SK-N-SH treated with all-trans-retinoic acid at 6 μM for 48 hours (cell line): ENCODE data around the gene WDR13.

Source experiments
- ATAC-seq: fragments of 200-7000 bp; cut with Tn5 transposase; 3 replicates; pipeline ENCODE4 v1.9.1; 2020; ENCODE audit warnings: mild to moderate bottlenecking, moderate library complexity
- ARNTL ChIP-seq: fragments of 450-650 bp; formaldehyde crosslinking; IDR thresholded peaks from 2 replicates; pipeline ENCODE4 v1.5.0; 2020; ENCODE audit warnings: low read depth, mild to moderate bottlenecking, moderate library complexity, borderline replicate concordance
- BACH2 ChIP-seq: fragments of 250-450 bp; sonication (Bioruptor Pico); IDR thresholded peaks from 2 replicates; pipeline ENCODE4 v1.9.0; 2021; ENCODE audit warnings: mild to moderate bottlenecking, borderline replicate concordance
- CSDC2 ChIP-seq: fragments of 250-450 bp; sonication (Bioruptor Pico); IDR thresholded peaks from 2 replicates; pipeline ENCODE4 v1.5.0; 2020; ENCODE audit warnings: mild to moderate bottlenecking, moderate library complexity
- ESRRG ChIP-seq: fragments of 250-450 bp; sonication (Bioruptor Pico); IDR thresholded peaks from 2 replicates; pipeline ENCODE4 v1.6.1; 2021; ENCODE audit warnings: mild to moderate bottlenecking
- GLIS3 ChIP-seq: fragments of 250-450 bp; sonication (Bioruptor Pico); IDR thresholded peaks from 2 replicates; pipeline ENCODE4 v1.5.0; 2020; ENCODE audit warnings: mild to moderate bottlenecking, moderate library complexity
- ISL1 ChIP-seq: fragments of 250-450 bp; sonication (Bioruptor Pico); IDR thresholded peaks from 2 replicates; pipeline ENCODE4 v2.1.2; 2022; ENCODE audit warnings: mild to moderate bottlenecking, moderate library complexity
- OSR1 ChIP-seq: fragments of 250-450 bp; sonication (Bioruptor Pico); IDR thresholded peaks from 2 replicates; pipeline ENCODE4 v1.8.0; 2022; ENCODE audit warnings: moderate library complexity, mild to moderate bottlenecking, inconsistent platforms
- PPARA ChIP-seq: fragments of 250-450 bp; sonication (Bioruptor Pico); IDR thresholded peaks from 2 replicates; pipeline ENCODE4 v1.5.0; 2020; ENCODE audit warnings: mild to moderate bottlenecking, borderline replicate concordance
- RARB ChIP-seq: fragments of 250-450 bp; sonication (Bioruptor Pico); IDR thresholded peaks from 2 replicates; pipeline ENCODE4 v1.8.0; 2021; ENCODE audit warnings: mild to moderate bottlenecking, moderate library complexity
- SNAI2 ChIP-seq: fragments of 250-450 bp; sonication (Bioruptor Pico); IDR thresholded peaks from 2 replicates; pipeline ENCODE4 v1.5.0; 2020; ENCODE audit warnings: mild to moderate bottlenecking, moderate library complexity
- TCF4 ChIP-seq: fragments of 250-450 bp; sonication (Bioruptor Pico); IDR thresholded peaks from 2 replicates; pipeline ENCODE4 v1.8.0; 2021; ENCODE audit warnings: mild to moderate bottlenecking, moderate library complexity, borderline replicate concordance
- TOX ChIP-seq: fragments of 250-450 bp; sonication (Bioruptor Pico); IDR thresholded peaks from 2 replicates; pipeline ENCODE4 v1.8.0; 2021; ENCODE audit warnings: mild to moderate bottlenecking, moderate library complexity, borderline replicate concordance
- ZC3H10 ChIP-seq: fragments of 250-450 bp; sonication (Bioruptor Pico); IDR thresholded peaks from 2 replicates; pipeline ENCODE4 v1.5.1; 2021; ENCODE audit warnings: mild to moderate bottlenecking, moderate library complexity
- ZFP3 ChIP-seq: fragments of 250-450 bp; sonication (Bioruptor Pico); IDR thresholded peaks from 2 replicates; pipeline ENCODE4 v1.5.0; 2020; ENCODE audit warnings: mild to moderate bottlenecking, moderate library complexity
- ZFP30 ChIP-seq: fragments of 450-650 bp; formaldehyde crosslinking; IDR thresholded peaks from 2 replicates; pipeline ENCODE4 v1.5.0; 2022; ENCODE audit warnings: mild to moderate bottlenecking, moderate library complexity
- ZNF565 ChIP-seq: fragments of 450-650 bp; formaldehyde crosslinking; conservative IDR thresholded peaks from 2 replicates; pipeline ENCODE4 v1.5.0; 2020; ENCODE audit warnings: low read depth, mild to moderate bottlenecking, moderate library complexity
- ZNF8 ChIP-seq: fragments of 450-650 bp; formaldehyde crosslinking; IDR thresholded peaks from 2 replicates; pipeline ENCODE4 v1.5.0; 2020; ENCODE audit warnings: mild to moderate bottlenecking, moderate library complexity
- TF ChIP-seq, protein P1 (sequence below): fragments of 250-450 bp; sonication (Bioruptor Pico); IDR thresholded peaks from 2 replicates; pipeline ENCODE4 v1.5.1; 2020; ENCODE audit warnings: low read depth, mild to moderate bottlenecking, moderate library complexity
- TF ChIP-seq, protein P2 (sequence below): fragments of 250-450 bp; sonication (Bioruptor Pico); IDR thresholded peaks from 2 replicates; pipeline ENCODE4 v1.8.0; 2021; ENCODE audit warnings: low read depth, mild to moderate bottlenecking, moderate library complexity, borderline replicate concordance
- TF ChIP-seq, protein P3 (sequence below): fragments of 250-450 bp; sonication (Bioruptor Pico); IDR thresholded peaks from 2 replicates; pipeline ENCODE4 v1.5.1; 2021; ENCODE audit warnings: mild to moderate bottlenecking, moderate library complexity
- TF ChIP-seq, protein P4 (sequence below): fragments of 250-450 bp; sonication (Bioruptor Pico); IDR thresholded peaks from 2 replicates; pipeline ENCODE4 v1.5.0; 2020; ENCODE audit warnings: mild to moderate bottlenecking, moderate library complexity

Gene WDR13

DNA sequence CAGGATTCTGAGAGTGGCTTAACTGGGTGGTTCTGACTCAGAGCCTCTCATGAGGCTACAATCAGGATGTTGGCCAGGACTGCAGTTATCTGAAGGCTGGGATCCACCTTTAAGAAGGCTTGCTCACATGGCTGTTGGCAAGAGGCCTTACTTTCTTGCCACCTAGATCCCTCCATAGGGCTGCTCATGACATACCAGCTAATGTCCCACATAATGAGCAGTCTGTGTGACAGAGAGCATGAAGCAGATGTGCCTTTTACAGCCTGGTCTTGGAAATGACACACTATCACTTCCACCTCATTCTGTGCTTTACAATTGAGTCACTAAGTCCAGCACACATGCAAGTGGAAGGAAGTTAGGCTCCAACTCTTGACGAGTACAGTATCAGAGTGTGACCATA lies 27.3 kb upstream of the WDR13 start:
- TF ChIP-seq PPARA (CRISPR knock-in tag), result no peak
- TF ChIP-seq ZNF565 (CRISPR knock-in tag), result no peak
- TF ChIP-seq, protein P1, sequence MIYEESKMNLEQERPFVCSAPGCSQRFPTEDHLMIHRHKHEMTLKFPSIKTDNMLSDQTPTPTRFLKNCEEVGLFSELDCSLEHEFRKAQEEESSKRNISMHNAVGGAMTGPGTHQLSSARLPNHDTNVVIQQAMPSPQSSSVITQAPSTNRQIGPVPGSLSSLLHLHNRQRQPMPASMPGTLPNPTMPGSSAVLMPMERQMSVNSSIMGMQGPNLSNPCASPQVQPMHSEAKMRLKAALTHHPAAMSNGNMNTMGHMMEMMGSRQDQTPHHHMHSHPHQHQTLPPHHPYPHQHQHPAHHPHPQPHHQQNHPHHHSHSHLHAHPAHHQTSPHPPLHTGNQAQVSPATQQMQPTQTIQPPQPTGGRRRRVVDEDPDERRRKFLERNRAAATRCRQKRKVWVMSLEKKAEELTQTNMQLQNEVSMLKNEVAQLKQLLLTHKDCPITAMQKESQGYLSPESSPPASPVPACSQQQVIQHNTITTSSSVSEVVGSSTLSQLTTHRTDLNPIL (CRISPR knock-in tag), result no peak
- TF ChIP-seq SNAI2 (CRISPR knock-in tag), result no peak
- no peak for TF ChIP-seq TOX (CRISPR knock-in tag)
- TF ChIP-seq, protein P2, sequence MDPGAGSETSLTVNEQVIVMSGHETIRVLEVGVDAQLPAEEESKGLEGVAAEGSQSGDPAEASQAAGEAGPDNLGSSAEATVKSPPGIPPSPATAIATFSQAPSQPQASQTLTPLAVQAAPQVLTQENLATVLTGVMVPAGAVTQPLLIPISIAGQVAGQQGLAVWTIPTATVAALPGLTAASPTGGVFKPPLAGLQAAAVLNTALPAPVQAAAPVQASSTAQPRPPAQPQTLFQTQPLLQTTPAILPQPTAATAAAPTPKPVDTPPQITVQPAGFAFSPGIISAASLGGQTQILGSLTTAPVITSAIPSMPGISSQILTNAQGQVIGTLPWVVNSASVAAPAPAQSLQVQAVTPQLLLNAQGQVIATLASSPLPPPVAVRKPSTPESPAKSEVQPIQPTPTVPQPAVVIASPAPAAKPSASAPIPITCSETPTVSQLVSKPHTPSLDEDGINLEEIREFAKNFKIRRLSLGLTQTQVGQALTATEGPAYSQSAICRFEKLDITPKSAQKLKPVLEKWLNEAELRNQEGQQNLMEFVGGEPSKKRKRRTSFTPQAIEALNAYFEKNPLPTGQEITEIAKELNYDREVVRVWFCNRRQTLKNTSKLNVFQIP (CRISPR knock-in tag), result no peak
- no peak for TF ChIP-seq GLIS3
- no peak for TF ChIP-seq OSR1
- TF ChIP-seq, protein P3, sequence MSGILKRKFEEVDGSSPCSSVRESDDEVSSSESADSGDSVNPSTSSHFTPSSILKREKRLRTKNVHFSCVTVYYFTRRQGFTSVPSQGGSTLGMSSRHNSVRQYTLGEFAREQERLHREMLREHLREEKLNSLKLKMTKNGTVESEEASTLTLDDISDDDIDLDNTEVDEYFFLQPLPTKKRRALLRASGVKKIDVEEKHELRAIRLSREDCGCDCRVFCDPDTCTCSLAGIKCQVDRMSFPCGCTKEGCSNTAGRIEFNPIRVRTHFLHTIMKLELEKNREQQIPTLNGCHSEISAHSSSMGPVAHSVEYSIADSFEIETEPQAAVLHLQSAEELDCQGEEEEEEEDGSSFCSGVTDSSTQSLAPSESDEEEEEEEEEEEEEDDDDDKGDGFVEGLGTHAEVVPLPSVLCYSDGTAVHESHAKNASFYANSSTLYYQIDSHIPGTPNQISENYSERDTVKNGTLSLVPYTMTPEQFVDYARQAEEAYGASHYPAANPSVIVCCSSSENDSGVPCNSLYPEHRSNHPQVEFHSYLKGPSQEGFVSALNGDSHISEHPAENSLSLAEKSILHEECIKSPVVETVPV (CRISPR knock-in tag), result no peak
- TF ChIP-seq ZFP3 (CRISPR knock-in tag), result no peak
- TF ChIP-seq, protein P4, sequence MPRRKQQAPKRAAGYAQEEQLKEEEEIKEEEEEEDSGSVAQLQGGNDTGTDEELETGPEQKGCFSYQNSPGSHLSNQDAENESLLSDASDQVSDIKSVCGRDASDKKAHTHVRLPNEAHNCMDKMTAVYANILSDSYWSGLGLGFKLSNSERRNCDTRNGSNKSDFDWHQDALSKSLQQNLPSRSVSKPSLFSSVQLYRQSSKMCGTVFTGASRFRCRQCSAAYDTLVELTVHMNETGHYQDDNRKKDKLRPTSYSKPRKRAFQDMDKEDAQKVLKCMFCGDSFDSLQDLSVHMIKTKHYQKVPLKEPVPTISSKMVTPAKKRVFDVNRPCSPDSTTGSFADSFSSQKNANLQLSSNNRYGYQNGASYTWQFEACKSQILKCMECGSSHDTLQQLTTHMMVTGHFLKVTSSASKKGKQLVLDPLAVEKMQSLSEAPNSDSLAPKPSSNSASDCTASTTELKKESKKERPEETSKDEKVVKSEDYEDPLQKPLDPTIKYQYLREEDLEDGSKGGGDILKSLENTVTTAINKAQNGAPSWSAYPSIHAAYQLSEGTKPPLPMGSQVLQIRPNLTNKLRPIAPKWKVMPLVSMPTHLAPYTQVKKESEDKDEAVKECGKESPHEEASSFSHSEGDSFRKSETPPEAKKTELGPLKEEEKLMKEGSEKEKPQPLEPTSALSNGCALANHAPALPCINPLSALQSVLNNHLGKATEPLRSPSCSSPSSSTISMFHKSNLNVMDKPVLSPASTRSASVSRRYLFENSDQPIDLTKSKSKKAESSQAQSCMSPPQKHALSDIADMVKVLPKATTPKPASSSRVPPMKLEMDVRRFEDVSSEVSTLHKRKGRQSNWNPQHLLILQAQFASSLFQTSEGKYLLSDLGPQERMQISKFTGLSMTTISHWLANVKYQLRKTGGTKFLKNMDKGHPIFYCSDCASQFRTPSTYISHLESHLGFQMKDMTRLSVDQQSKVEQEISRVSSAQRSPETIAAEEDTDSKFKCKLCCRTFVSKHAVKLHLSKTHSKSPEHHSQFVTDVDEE, result no peak
- TF ChIP-seq ZC3H10 (CRISPR knock-in tag), result no peak
- no peak for ATAC-seq

DNA sequence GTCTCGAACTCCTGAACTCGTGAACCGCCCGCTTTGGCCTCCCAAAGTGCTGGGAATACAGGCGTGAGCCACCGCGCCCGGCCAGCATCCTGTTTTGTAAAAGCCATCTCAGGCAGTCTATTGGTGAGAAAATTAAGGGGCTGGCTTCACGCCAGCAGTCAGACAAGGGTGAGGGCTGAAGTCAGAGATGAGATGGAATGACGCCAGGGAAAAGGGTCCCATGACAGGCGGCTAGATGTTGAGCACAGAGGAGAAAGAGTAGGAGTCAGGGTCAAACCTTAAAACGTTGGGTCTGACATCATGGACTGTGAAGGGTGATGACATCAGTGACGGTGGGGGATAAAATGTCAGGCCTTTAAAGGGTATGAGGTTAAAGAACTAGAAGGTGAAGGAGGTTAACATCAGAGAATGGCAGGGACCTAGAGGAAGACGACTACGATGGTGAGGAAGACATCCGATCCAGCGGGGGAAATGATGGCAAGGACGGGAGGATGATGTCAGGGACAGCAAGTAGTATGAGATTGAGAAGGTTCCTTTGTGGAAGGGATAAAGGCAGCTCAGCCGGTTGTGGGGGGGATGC lies 23.5 kb upstream of the WDR13 start:
- ATAC-seq, result no peak
- TF ChIP-seq ZFP3 (CRISPR knock-in tag), result no peak

DNA sequence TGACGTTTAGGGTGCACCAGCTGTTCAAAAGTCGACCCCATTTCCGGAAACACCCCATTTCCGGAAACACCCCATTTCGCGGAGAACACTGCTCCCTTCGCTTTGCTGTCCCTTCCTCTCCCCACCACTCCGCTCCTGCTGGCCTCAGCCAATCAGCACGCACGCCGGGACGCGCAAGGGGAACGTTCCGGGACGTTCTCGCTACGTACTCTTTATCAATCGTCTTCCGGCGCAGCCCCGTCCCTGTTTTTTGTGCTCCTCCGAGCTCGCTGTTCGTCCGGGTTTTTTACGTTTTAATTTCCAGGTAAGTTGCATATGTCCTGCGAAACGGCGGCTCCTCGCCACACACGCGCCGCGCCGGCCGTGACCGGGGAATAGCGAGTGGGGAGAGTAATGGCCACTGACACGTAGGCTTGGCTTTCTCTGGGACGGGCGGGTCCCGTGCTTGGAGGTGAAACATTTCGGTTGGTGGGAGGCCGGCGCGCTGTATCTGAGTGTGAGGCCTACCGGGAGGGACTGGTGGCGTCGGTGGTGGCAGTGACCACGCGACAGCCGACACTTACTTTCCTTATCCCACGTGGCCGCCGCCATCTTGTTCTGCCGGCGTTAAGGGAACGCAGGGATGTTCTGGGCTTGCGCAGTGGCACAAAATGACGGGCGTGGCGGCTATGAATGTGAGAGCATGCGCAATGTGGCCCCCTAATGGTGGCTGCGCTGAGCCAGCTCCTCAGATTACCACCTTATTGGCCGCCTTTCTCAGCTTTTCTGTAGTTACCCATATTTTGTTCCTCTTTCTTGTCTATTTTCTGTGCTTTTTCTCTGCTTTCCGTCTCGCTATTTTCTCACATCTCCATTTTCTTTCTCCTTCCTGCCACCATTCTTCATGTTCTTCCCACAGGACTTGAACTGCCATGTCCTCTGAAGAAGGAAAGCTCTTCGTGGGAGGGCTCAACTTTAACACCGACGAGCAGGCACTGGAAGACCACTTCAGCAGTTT lies 22.7 kb upstream of the WDR13 start, which contains the start of gene RBM3:
RBM3 (plus strand) TSS at position 215 of the 997 bp plus-strand sequence; CDS start at position 912, 697 bp downstream.
- ATAC-seq, result peak; percentile 98
- TF ChIP-seq ARNTL (no peak), GLIS3 (0 out of 2 replicates have a peak, but pooled peaks have one; percentile 70)

DNA sequence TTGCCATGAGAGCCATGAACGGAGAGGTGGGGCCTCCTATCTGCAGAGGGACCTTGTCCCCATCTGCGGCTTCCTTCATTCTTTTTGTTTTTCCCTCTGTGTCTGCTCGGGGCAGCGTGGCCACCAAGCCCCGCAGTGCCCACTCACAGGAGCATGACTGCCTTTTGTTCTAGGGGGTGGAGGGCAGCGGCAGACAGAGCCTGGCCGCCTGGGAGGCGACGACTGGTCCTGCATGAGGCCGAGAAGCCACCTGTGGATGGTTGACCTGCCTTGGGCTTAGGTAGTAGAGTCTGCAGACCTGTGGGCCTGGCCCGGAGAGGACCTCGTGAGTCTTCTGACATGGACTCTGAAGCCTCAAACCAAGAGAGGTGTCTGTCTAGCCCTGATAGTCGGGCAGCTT lies 21.6 kb upstream of the WDR13 start:
- no peak for ATAC-seq
- TF ChIP-seq, protein P4, result no peak
- TF ChIP-seq ISL1 (CRISPR knock-in tag) (no peak), ZC3H10 (CRISPR knock-in tag) (no peak), RARB (no peak), ZFP3 (CRISPR knock-in tag) (no peak), PPARA (CRISPR knock-in tag) (no peak), BACH2 (CRISPR knock-in tag) (no peak), ZNF8 (no peak), TCF4 (CRISPR knock-in tag) (no peak), ESRRG (CRISPR knock-in tag) (no peak), CSDC2 (CRISPR knock-in tag) (no peak), ZFP30 (CRISPR knock-in tag) (no peak), ARNTL (no peak)
- TF ChIP-seq, protein P2 (CRISPR knock-in tag), result no peak
- TF ChIP-seq, protein P3 (CRISPR knock-in tag), result no peak
